Measurements from ENCODE around the gene BPIFB4.

The BPIFB4 gene

GRCh38 chr20:33124261-33124660, 44.8 kb downstream of the BPIFB4 start:
- no peak for TF ChIP-seq CTCF (IDR thresholded peaks at IDR 0.05)
- Histone ChIP-seq H3K27ac (no peak overlapping the region), H3K27me3 (peaks cover 18% of the 10 kb centered on the region), H3K4me1 (ENCODE audit: control insufficient read depth in 1 of 2, insufficient read depth in 1 of 2, low read depth in 1 of 2, low read length in 1 of 2) (no peaks in the 10 kb centered on the region), H3K4me3 (ENCODE audit: low read depth in 1 of 2, low read length in 1 of 2) (no peak overlapping the region), H3K36me3 (no peaks in the 10 kb centered on the region), H3K9me3 (no peaks in the 10 kb centered on the region)

- no peak for TF ChIP-seq CTCF (IDR thresholded peaks at IDR 0.05)
- Histone ChIP-seq H3K27ac (no peak overlapping the region), H3K4me1 (ENCODE audit: control insufficient read depth in 1 of 2, insufficient read depth in 1 of 2, low read depth in 1 of 2, low read length in 1 of 2) (no peaks in the 10 kb centered on the region), H3K36me3 (no peaks in the 10 kb centered on the region), H3K9me3 (no peaks in the 10 kb centered on the region), H3K4me3 (ENCODE audit: low read depth in 1 of 2, low read length in 1 of 2) (no peak overlapping the region), H3K27me3 (peaks cover 18% of the 10 kb centered on the region)
Measured at GRCh38 chr20:33124994-33125393, 45.6 kb downstream of the BPIFB4 start.

GRCh38 chr20:33125983-33126382, 46.5 kb downstream of the BPIFB4 start:
- H3K4me3 ChIP-seq (ENCODE audit: low read depth in 1 of 2, low read length in 1 of 2): no peak overlapping the region
- no peaks in the 10 kb centered on the region for H3K9me3 ChIP-seq
- H3K27me3 ChIP-seq: peaks cover 18% of the 10 kb centered on the region
- no peak overlapping the region for H3K27ac ChIP-seq
- TF ChIP-seq CTCF (IDR thresholded peaks at IDR 0.05): no peak
- no peaks in the 10 kb centered on the region for H3K4me1 ChIP-seq (ENCODE audit: control insufficient read depth in 1 of 2, insufficient read depth in 1 of 2, low read depth in 1 of 2, low read length in 1 of 2)
- H3K36me3 ChIP-seq: no peaks in the 10 kb centered on the region

GRCh38 chr20:33127422-33128097, 48.1 kb downstream of the BPIFB4 start:
- Histone ChIP-seq H3K27ac (no peak overlapping the region), H3K4me1 (ENCODE audit: control insufficient read depth in 1 of 2, insufficient read depth in 1 of 2, low read depth in 1 of 2, low read length in 1 of 2) (no peaks in the 10 kb centered on the region), H3K9me3 (no peaks in the 10 kb centered on the region), H3K27me3 (peaks cover 18% of the 10 kb centered on the region), H3K4me3 (ENCODE audit: low read depth in 1 of 2, low read length in 1 of 2) (no peak overlapping the region), H3K36me3 (no peaks in the 10 kb centered on the region)
- TF ChIP-seq CTCF (IDR thresholded peaks at IDR 0.05): no peak

GRCh38 chr20:33130568-33131061, 51.2 kb downstream of the BPIFB4 start:
- no peak overlapping the region for H3K27ac ChIP-seq
- no peaks in the 10 kb centered on the region for H3K36me3 ChIP-seq
- H3K4me3 ChIP-seq (ENCODE audit: low read depth in 1 of 2, low read length in 1 of 2): no peak overlapping the region
- no peak for TF ChIP-seq CTCF (IDR thresholded peaks at IDR 0.05)
- no peaks in the 10 kb centered on the region for H3K4me1 ChIP-seq (ENCODE audit: control insufficient read depth in 1 of 2, insufficient read depth in 1 of 2, low read depth in 1 of 2, low read length in 1 of 2)
- peaks cover 13% of the 10 kb centered on the region for H3K27me3 ChIP-seq
- no peaks in the 10 kb centered on the region for H3K9me3 ChIP-seq
